Mesendoderm (in vitro differentiated cells): ENCODE measurements around the gene BMP10.

Source experiments
- DNase-seq: peaks from one replicate; pipeline ENCODE4 v3.0.0; 2013
- H2AK5ac ChIP-seq: 2 replicates; pipeline ENCODE4 v1.6.1; 2013; ENCODE audit warnings: low read length, inconsistent platforms
- H2BK120ac ChIP-seq: 2 replicates; pipeline ENCODE4 v1.6.1; 2013; ENCODE audit warnings: low read depth, mild to moderate bottlenecking, low read length, moderate library complexity, mixed read lengths
- H2BK15ac ChIP-seq: replicated peaks from 2 replicates; pipeline ENCODE4 v1.6.1; 2013; ENCODE audit warnings: low read depth, mild to moderate bottlenecking, moderate library complexity
- H2BK5ac ChIP-seq: 2 replicates; pipeline ENCODE4 v1.6.1; 2013; ENCODE audit warnings: low read length, inconsistent platforms
- H3K18ac ChIP-seq: 2 replicates; pipeline ENCODE4 v1.6.1; 2013; ENCODE audit warnings: mild to moderate bottlenecking, low read length, mixed read lengths
- H3K23ac ChIP-seq: one replicate; pipeline ENCODE4 v1.6.1; 2013; ENCODE audit warnings: low read length
- H3K27ac ChIP-seq: 2 replicates; pipeline ENCODE4 v1.5.1; 2013; ENCODE audit warnings: low read depth, mild to moderate bottlenecking, inconsistent platforms, low read length, moderate library complexity
- H3K27me3 ChIP-seq: 2 replicates; pipeline ENCODE4 v1.6.1; 2013; ENCODE audit warnings: low read length, control low read depth, mild to moderate bottlenecking, inconsistent platforms; ENCODE audit not compliant: insufficient read depth, poor library complexity
- H3K36me3 ChIP-seq: 2 replicates; pipeline ENCODE4 v1.6.1; 2013; ENCODE audit warnings: low read length, inconsistent platforms; ENCODE audit not compliant: control insufficient read depth, insufficient read depth
- H3K4ac ChIP-seq: one replicate; pipeline ENCODE4 v1.6.1; 2013; ENCODE audit warnings: low read depth, mild to moderate bottlenecking, low read length, moderate library complexity
- H3K4me1 ChIP-seq: 2 replicates; pipeline ENCODE4 v1.6.1; 2013; ENCODE audit warnings: low read depth, low read length, inconsistent platforms; ENCODE audit not compliant: control insufficient read depth
- H3K4me2 ChIP-seq: 2 replicates; pipeline ENCODE4 v1.6.1; 2013; ENCODE audit warnings: low read length
- H3K4me3 ChIP-seq: 2 replicates; pipeline ENCODE4 v1.5.1; 2013; ENCODE audit warnings: mild to moderate bottlenecking, low read length
- H3K56ac ChIP-seq: one replicate; pipeline ENCODE4 v1.6.1; 2013; ENCODE audit warnings: low read length
- H3K79me1 ChIP-seq: 2 replicates; pipeline ENCODE4 v1.6.1; 2013; ENCODE audit warnings: low read length, inconsistent platforms
- H3K79me2 ChIP-seq: 2 replicates; pipeline ENCODE4 v1.6.1; 2013; ENCODE audit warnings: mild to moderate bottlenecking, low read length; ENCODE audit not compliant: control insufficient read depth, insufficient read depth
- H3K9ac ChIP-seq: 2 replicates; pipeline ENCODE4 v1.6.1; 2013; ENCODE audit warnings: low read length, inconsistent platforms
- H4K5ac ChIP-seq: one replicate; pipeline ENCODE4 v1.6.1; 2013; ENCODE audit warnings: low read length
- H4K8ac ChIP-seq: one replicate; pipeline ENCODE4 v1.6.1; 2013; ENCODE audit warnings: low read depth, mild to moderate bottlenecking, control low read depth, low read length, moderate library complexity
- WGBS: extraction: QIAGEN DNeasy Blood & Tissue Kit; methylation state at CpG from one replicate; pipeline ENCODE4 v1.1.7; 2013; ENCODE audit warnings: low lambda C conversion rate, missing lambda C conversion rate; ENCODE audit not compliant: insufficient coverage; ENCODE audit errors: extremely low coverage; 5-methylcytosine and 5-hydroxymethylcytosine counted together

BMP10 gene

DNA sequence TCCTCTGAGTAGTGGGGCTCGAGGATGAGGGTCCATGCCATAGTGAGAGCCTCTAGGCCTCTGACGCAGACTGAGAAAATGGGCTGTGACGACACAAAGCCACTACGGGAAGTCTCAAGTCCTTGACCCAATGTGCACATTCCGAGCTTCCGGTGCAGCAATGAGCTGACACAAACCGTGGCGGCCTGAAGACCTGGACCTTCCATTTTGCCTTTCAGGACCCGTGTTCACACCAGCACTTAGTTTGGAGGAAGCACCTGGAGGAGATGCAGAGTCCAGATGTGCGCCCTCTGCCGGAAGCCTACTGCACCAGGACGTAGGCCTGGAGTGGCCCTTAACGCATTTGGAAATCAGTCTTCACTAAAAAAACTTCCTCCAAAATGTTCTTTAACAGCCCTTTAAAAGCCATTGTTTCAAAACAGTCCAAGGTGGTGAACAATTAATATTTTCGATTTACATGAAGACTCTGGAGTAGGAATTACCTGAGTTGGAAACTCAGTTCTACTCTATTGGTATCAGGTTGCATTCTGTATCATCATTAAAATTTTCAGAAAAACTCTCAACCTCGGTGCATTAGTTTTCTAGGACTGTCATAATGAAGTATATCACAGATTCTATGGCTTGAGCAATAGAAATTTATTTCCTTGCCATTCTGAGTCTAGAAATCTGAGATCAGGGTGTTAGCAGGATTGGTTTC lies 33.9 kb downstream of the BMP10 start:
- DNase-seq: peak; percentile 77
- H3K27me3 ChIP-seq: no peaks in the 10 kb centered on the region
- H3K4me2 ChIP-seq: no peak overlapping the region
- no peak overlapping the region for H3K9ac ChIP-seq
- H3K4me1 ChIP-seq: no peaks in the 10 kb centered on the region
- no peak overlapping the region for H3K18ac ChIP-seq
- H4K5ac ChIP-seq: no peak overlapping the region
- no peak overlapping the region for H3K4me3 ChIP-seq
- no peak overlapping the region for H2BK15ac ChIP-seq
- no peak overlapping the region for H2BK5ac ChIP-seq
- H4K8ac ChIP-seq: no peak overlapping the region
- WGBS: no CpG with 5 or more reads among the region's 15 CpGs
- H3K4ac ChIP-seq: no peak overlapping the region
- H3K79me2 ChIP-seq: no peaks in the 10 kb centered on the region
- no peak overlapping the region for H2BK120ac ChIP-seq
- H3K23ac ChIP-seq: no peak overlapping the region
- no peak overlapping the region for H2AK5ac ChIP-seq
- no peak overlapping the region for H3K56ac ChIP-seq
- no peaks in the 10 kb centered on the region for H3K36me3 ChIP-seq
- no peak overlapping the region for H3K27ac ChIP-seq
- no peaks in the 10 kb centered on the region for H3K79me1 ChIP-seq

- Histone ChIP-seq H2BK15ac (no peak overlapping the region), H3K4me3 (no peak overlapping the region), H4K8ac (no peak overlapping the region), H3K23ac (no peak overlapping the region), H2BK120ac (no peak overlapping the region), H2BK5ac (no peak overlapping the region), H3K18ac (no peak overlapping the region), H3K79me2 (no peaks in the 10 kb centered on the region), H3K9ac (no peak overlapping the region), H3K4me2 (no peak overlapping the region), H2AK5ac (no peak overlapping the region), H3K4ac (no peak overlapping the region), H3K79me1 (no peaks in the 10 kb centered on the region), H3K27ac (no peak overlapping the region), H3K4me1 (no peaks in the 10 kb centered on the region), H3K27me3 (no peaks in the 10 kb centered on the region), H3K36me3 (no peaks in the 10 kb centered on the region), H4K5ac (no peak overlapping the region), H3K56ac (no peak overlapping the region)
- no peak for DNase-seq
- WGBS: no CpG with 5 or more reads among the region's 1 CpG
These were observed 35.6 kb downstream of the BMP10 start for GRCh38 chr2:68835621-68836020.

DNA sequence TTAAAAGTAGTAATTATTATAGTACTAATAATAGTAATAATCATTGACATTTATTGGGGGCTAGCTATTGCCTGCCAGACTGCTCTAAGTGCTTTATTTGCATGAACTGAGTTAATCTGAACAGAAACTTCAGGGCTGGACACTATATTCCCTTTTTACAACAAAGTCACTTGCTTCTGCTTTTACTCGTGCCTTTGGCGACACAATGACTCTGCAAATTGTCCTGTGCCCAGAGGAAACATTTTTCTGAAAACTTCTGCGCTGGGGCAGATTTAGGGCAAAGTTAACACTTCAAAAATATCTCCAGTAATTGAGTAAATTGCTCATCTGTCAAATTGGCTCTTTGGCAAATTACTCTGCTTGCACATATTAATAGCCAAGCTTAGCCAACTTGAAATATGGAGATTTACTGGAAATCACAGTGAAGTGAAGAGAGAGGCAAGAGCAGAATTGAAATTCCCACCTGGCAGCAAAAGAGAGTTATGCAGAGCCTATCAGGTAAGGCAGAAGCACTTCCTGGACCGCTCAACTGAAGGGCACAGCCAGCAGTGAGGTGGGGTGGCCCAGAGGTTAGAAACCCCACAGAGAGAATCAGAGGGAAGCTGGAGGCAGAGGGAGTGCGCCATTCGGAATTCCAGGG lies 36.3 kb downstream of the BMP10 start:
- DNase-seq: no peak
- no peak overlapping the region for H4K8ac ChIP-seq
- H3K27ac ChIP-seq: no peak overlapping the region
- no CpG with 5 or more reads among the region's 6 CpGs for WGBS
- H2BK120ac ChIP-seq: no peak overlapping the region
- no peaks in the 10 kb centered on the region for H3K79me1 ChIP-seq
- no peaks in the 10 kb centered on the region for H3K36me3 ChIP-seq
- no peak overlapping the region for H2BK15ac ChIP-seq
- no peak overlapping the region for H3K4me2 ChIP-seq
- no peak overlapping the region for H3K4ac ChIP-seq
- H3K79me2 ChIP-seq: no peaks in the 10 kb centered on the region
- H4K5ac ChIP-seq: no peak overlapping the region
- H3K4me1 ChIP-seq: no peaks in the 10 kb centered on the region
- no peak overlapping the region for H3K23ac ChIP-seq
- no peak overlapping the region for H3K56ac ChIP-seq
- H2AK5ac ChIP-seq: no peak overlapping the region
- H2BK5ac ChIP-seq: no peak overlapping the region
- no peak overlapping the region for H3K4me3 ChIP-seq
- no peaks in the 10 kb centered on the region for H3K27me3 ChIP-seq
- H3K9ac ChIP-seq: no peak overlapping the region
- H3K18ac ChIP-seq: no peak overlapping the region

DNA sequence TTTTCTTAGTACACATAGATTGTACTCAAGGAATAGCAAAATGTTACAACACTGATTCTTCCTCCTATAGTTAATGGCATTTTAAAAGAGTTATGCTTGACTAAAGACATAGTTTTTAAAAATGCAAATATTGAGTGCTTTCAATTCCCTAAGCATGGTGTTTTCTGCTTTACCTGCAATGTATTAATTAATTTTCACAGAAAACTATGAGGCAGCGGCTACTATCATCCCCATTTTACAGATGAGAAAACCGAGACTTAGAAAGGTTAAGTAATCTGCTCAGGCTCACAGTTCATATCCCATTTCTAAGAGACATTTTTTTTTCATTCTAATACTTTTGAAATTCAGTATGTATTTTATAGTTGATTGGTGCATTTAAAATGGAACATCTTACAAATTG lies 38.0 kb downstream of the BMP10 start:
- Histone ChIP-seq H3K9ac (no peak overlapping the region), H3K36me3 (no peaks in the 10 kb centered on the region), H4K5ac (no peak overlapping the region), H2BK15ac (no peak overlapping the region), H3K4ac (no peak overlapping the region), H3K4me1 (no peaks in the 10 kb centered on the region), H2BK120ac (no peak overlapping the region), H3K79me2 (no peaks in the 10 kb centered on the region), H4K8ac (no peak overlapping the region), H3K18ac (no peak overlapping the region), H3K23ac (no peak overlapping the region), H3K27ac (no peak overlapping the region), H2BK5ac (no peak overlapping the region), H3K79me1 (no peaks in the 10 kb centered on the region), H3K56ac (no peak overlapping the region), H3K4me3 (no peak overlapping the region), H3K27me3 (no peaks in the 10 kb centered on the region), H2AK5ac (no peak overlapping the region), H3K4me2 (no peak overlapping the region)
- no CpG with 5 or more reads among the region's 2 CpGs for WGBS
- DNase-seq: no peak

GRCh38 chr2:68832233-68832869 lies 38.8 kb downstream of the BMP10 start:
- Histone ChIP-seq H2BK5ac (no peak overlapping the region), H2BK15ac (no peak overlapping the region), H2AK5ac (no peak overlapping the region)

More at GRCh38 chr2:68832233-68832869, 38.8 kb downstream of the BMP10 start:
- Histone ChIP-seq H3K23ac (no peak overlapping the region), H3K79me2 (no peaks in the 10 kb centered on the region), H3K18ac (no peak overlapping the region), H4K5ac (no peak overlapping the region), H3K4me2 (no peak overlapping the region), H3K56ac (no peak overlapping the region), H3K36me3 (no peaks in the 10 kb centered on the region), H3K4me3 (no peak overlapping the region), H4K8ac (no peak overlapping the region), H3K27me3 (no peaks in the 10 kb centered on the region), H3K4me1 (no peaks in the 10 kb centered on the region), H3K9ac (no peak overlapping the region), H3K4ac (no peak overlapping the region), H3K27ac (no peak overlapping the region), H3K79me1 (no peaks in the 10 kb centered on the region), H2BK120ac (no peak overlapping the region)
- WGBS: no CpG with 5 or more reads among the region's 8 CpGs
- DNase-seq: no peak
